Endothelial cell (in vitro differentiated cells): Measurements from ENCODE around the gene EARS2. TPM values are rescaled to one million over a fixed set of nuclear protein-coding genes. Genes with fewer than 3 reads are reported as not detected.
"Not testable (repeated sequence)": the region's sequence is repeated elsewhere in the genome, so short reads cannot be mapped to it uniquely, and the experiment has no call there.

ENCODE experiments used
- DNase-seq: peaks from one replicate; pipeline ENCODE4 v3.0.0; 2021; ENCODE audit warnings: low spot score
- H3K27ac Mint-ChIP-seq: one replicate; pipeline ENCODE4 v1.8.0; 2021; ENCODE audit warnings: mixed read lengths, inconsistent platforms; ENCODE audit not compliant: unreplicated experiment
- H3K27me3 Mint-ChIP-seq: one replicate; pipeline ENCODE4 v1.8.0; 2021; ENCODE audit warnings: mild to moderate bottlenecking, moderate library complexity, mixed read lengths, inconsistent platforms; ENCODE audit not compliant: unreplicated experiment
- H3K36me3 Mint-ChIP-seq: one replicate; pipeline ENCODE4 v1.8.0; 2021; ENCODE audit warnings: mild to moderate bottlenecking, low read depth, mixed read lengths, inconsistent platforms; ENCODE audit not compliant: unreplicated experiment
- H3K4me1 Mint-ChIP-seq: one replicate; pipeline ENCODE4 v1.8.0; 2021; ENCODE audit warnings: mild to moderate bottlenecking, mixed read lengths, inconsistent platforms; ENCODE audit not compliant: unreplicated experiment
- H3K4me3 Mint-ChIP-seq: one replicate; pipeline ENCODE4 v1.8.0; 2021; ENCODE audit warnings: mild to moderate bottlenecking, mixed read lengths, inconsistent platforms; ENCODE audit not compliant: unreplicated experiment
- H3K9me3 Mint-ChIP-seq: one replicate; pipeline ENCODE4 v1.8.0; 2021; ENCODE audit warnings: mixed read lengths, inconsistent platforms; ENCODE audit not compliant: unreplicated experiment
- CTCF ChIP-seq: fragments of 200-600 bp; sonication (generic); IDR thresholded peaks from one replicate; pipeline ENCODE4 v1.5.0; 2021; ENCODE audit warnings: antibody characterized with exemption; ENCODE audit not compliant: unreplicated experiment
- total RNA-seq: library from RNA; stranded (reverse); fragmentation: NEBNext Ultra II Directional; extraction: Animal tissue kit (Norgen Biotek cat#: 25700); gene quantifications from one replicate; pipeline ENCODE4 v1.2.1, GENCODE V29; 2021; ENCODE audit not compliant: unreplicated experiment

EARS2 gene
- total RNA-seq, 1 donor from 2014 or later, result 14.1 TPM

GRCh38 chr16:23594186-23594585 lies 37.0 kb upstream of the EARS2 start:
- H3K9me3 Mint-ChIP-seq, result no peaks in the 10 kb centered on the region
- H3K4me1 Mint-ChIP-seq, result no peaks in the 10 kb centered on the region
- no peak overlapping the region for H3K27ac Mint-ChIP-seq
- H3K4me3 Mint-ChIP-seq, result no peak overlapping the region
- H3K27me3 Mint-ChIP-seq, result peaks cover 10% of the 10 kb centered on the region
- no peak for DNase-seq
- no peak for TF ChIP-seq CTCF
- H3K36me3 Mint-ChIP-seq, result peaks cover 18% of the 10 kb centered on the region

DNA sequence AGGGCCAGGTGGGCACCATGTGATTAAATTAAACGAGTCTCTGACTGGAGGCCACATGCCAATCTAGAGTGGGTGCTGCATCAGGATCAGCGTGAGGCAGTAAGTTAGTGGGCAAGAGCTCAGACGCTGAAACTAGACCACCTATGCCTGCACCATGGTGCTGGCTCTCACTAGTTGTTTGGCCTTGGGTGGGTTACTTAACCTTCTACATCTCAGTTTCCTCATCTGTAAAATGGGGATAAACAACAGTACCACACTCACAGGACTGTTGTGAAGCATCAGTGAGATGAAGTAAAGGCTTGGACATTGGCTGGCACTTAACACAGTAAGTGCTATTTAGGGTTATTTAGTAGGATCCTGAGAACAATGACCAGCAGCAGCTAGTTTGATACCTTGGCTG lies 33.0 kb upstream of the EARS2 start:
- DNase-seq, result no peak
- Mint-ChIP-seq H3K4me3 (no peak overlapping the region), H3K4me1 (no peaks in the 10 kb centered on the region), H3K27ac (peak overlapping the region; percentile 30), H3K36me3 (peaks cover 25% of the 10 kb centered on the region), H3K27me3 (peaks cover 6% of the 10 kb centered on the region), H3K9me3 (no peaks in the 10 kb centered on the region)
- no peak for TF ChIP-seq CTCF

DNA sequence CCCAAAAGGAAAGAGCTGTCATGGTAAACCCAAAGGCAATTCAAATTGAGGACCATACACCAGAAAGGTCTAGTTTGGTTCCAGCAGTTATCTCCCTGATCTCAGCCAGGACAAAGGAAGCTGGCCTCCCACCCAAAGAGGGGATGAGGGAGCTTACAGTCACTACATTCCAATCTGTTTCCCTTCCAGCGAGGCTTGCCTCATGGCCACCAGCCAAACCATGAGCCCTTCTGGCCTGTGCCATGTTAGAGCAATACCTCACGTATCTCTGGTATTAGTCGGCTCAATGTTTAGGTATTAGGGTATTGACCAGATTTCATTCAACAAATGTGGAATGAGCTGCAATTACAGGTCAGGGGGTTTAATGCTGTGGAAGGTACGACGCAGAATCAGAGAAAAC lies 30.6 kb upstream of the EARS2 start:
- no peak for DNase-seq
- no peak for TF ChIP-seq CTCF
- H3K27me3 Mint-ChIP-seq, result peaks cover 6% of the 10 kb centered on the region
- H3K4me1 Mint-ChIP-seq, result no peaks in the 10 kb centered on the region
- H3K4me3 Mint-ChIP-seq, result no peak overlapping the region
- no peak overlapping the region for H3K27ac Mint-ChIP-seq
- no peaks in the 10 kb centered on the region for H3K9me3 Mint-ChIP-seq
- peaks cover 32% of the 10 kb centered on the region for H3K36me3 Mint-ChIP-seq

GRCh38 chr16:23584186-23585076 lies 27.3 kb upstream of the EARS2 start:
- no peaks in the 10 kb centered on the region for H3K9me3 Mint-ChIP-seq
- no peaks in the 10 kb centered on the region for H3K27me3 Mint-ChIP-seq
- H3K27ac Mint-ChIP-seq, result no peak overlapping the region
- no peak for DNase-seq
- peak overlapping the region; percentile 24 for H3K4me3 Mint-ChIP-seq
- TF ChIP-seq CTCF, result no peak
- H3K4me1 Mint-ChIP-seq, result no peaks in the 10 kb centered on the region
- H3K36me3 Mint-ChIP-seq, result peaks cover 33% of the 10 kb centered on the region

DNA sequence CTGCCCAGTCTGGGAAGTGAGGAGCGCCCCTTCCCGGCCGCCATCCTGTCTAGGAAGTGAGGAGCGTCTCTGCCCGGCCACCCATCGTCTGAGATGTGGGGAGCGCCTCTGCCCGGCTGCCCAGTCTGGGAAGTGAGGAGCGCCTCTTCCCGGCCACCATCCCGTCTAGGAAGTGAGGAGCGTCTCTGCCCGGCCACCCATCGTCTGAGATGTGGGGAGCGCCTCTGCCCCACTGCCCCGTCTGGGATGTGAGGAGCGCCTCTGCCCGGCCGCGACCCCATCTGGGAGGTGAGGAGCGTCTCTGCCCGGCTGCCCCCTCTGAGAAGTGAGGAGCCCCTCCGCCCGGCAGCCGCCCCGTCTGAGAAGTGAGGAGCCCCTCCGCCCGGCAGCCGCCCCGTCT lies 26.1 kb upstream of the EARS2 start:
- not testable (repeated sequence) for H3K9me3 Mint-ChIP-seq, H3K27ac Mint-ChIP-seq, H3K27me3 Mint-ChIP-seq, DNase-seq, H3K4me1 Mint-ChIP-seq, H3K4me3 Mint-ChIP-seq
- peaks cover 30% of the 10 kb centered on the region for H3K36me3 Mint-ChIP-seq
